Inflammatory macrophage treated with lipopolysaccharide for 4 hours (primary cell): ENCODE data around the gene OXA1L.
"Not testable (repeated sequence)": the region's sequence is repeated elsewhere in the genome, so short reads cannot be mapped to it uniquely, and the experiment has no call there.

Experiments
- DNase-seq: peaks from one replicate; pipeline ENCODE4 v3.0.0-alpha.2; 2020

OXA1L gene

GRCh38 chr14:22766457-22767322 is at the start of gene OXA1L:
Gene OXA1L, plus strand, starts transcription at chr14:22766688. Its CDS starts 14 bp downstream, at chr14:22766702.
- peak; percentile 98 for DNase-seq

GRCh38 chr14:22718091-22718490 is 48.4 kb upstream of the OXA1L start:
- DNase-seq, result no peak

DNA sequence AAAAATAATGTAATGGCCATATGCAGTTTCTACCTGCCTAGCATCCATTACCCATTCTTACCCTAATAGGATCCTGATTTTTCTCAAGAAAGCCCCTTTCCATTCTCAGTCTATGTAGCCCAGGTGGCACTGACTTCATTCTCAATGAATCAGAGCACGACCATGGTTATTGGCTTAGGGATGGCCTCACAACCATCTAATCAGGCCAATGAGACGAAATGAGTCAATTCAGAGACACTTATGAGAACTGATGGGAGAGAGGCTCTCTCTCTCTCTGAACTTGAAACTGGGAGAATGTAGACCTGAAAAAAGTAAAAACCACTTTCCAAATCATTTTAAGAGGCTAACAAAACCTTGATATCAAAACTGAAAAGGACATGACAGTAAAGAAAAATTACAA is 45.3 kb upstream of the OXA1L start:
- no peak for DNase-seq

- no peak for DNase-seq
Observed at GRCh38 chr14:22723815-22724214, 42.7 kb upstream of the OXA1L start.

GRCh38 chr14:22724847-22725246 is 41.6 kb upstream of the OXA1L start:
- DNase-seq, result not testable (repeated sequence)

DNA sequence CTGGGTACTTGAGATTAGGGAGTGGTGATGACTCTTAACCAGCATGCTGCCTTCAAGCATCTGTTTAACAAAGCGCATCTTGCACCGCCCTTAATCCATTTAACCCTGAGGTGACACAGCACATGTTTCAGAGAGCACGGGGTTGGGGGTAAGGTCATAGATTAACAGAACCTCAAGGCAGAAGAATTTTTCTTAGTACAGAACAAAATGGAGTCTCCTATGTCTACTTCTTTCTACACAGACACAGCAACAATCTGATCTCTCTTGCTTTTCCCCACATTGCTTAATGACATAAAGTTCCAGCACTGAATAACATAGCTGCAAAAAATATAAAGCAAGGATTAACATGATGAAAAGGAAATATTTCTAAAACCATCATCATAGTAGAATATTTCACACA is 41.1 kb upstream of the OXA1L start:
- DNase-seq, result not testable (repeated sequence)

DNA sequence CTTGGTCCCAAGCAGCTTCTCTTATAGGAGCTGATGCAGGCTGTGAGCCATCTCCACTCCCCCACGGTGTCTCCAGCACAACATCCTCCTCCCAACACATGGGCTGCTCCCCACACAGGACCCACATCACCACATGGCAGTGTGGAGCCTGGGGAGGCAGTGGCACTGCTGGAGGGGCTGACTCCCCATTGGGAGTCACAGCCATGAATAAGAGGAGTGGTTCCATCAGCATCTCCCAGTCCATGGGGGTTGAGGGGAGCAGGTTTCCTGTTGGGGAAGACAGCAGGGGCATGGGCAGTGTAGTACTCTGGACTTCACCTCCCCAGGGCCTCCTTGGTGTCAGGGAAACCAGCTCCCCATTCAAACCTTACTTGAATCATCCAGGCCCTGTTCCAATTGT is 40.5 kb upstream of the OXA1L start:
- no peak for DNase-seq

GRCh38 chr14:22732062-22732461 is 34.4 kb upstream of the OXA1L start:
- DNase-seq, result not testable (repeated sequence)

DNA sequence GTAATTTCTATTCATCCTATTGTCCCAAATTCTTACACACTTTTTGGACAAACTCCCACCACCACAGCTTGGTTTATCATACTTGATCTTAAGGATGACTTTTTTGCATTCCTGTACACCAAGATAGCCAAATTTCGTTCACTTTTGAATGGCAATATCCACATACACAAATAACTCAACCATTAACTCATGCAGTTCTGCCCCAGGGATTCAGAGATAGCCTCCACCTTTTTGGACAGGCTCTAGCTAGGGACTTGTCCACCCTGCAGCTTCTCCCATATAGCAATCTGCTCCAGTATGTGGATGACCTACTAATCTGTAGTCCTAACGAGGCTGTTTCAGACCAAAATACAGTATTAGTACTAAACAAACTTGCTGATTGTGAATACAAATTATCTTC is 32.7 kb upstream of the OXA1L start:
- DNase-seq, result no peak

GRCh38 chr14:22735096-22735495 is 31.4 kb upstream of the OXA1L start:
- DNase-seq, result no peak

- not testable (repeated sequence) for DNase-seq
Observed at GRCh38 chr14:22736384-22736783, 30.1 kb upstream of the OXA1L start.

GRCh38 chr14:22737052-22737451 is 29.4 kb upstream of the OXA1L start:
- peak; percentile 75 for DNase-seq

DNA sequence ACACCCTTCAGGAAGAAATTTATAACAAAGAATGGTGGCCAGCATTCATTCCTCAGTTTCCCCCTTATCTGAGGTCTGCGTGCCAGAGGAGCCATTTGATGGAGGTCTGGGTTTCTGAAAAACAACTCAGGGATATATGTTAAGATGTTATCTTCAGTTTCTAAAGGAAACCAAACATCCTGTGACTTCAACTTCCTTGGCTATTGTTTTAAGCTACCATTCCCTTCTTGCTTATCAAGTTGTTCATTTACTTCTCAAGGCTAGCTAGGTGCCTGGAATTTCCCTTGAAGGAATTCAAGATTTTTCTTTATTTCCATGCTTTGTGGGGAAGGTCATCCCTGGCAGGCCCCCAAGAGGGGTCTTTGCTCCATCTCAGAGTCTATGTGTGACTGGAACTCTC is 27.1 kb upstream of the OXA1L start:
- DNase-seq, result no peak

GRCh38 chr14:22740020-22740419 is 26.5 kb upstream of the OXA1L start:
- DNase-seq, result no peak

GRCh38 chr14:22747769-22748168 is 18.7 kb upstream of the OXA1L start:
- DNase-seq, result no peak

DNA sequence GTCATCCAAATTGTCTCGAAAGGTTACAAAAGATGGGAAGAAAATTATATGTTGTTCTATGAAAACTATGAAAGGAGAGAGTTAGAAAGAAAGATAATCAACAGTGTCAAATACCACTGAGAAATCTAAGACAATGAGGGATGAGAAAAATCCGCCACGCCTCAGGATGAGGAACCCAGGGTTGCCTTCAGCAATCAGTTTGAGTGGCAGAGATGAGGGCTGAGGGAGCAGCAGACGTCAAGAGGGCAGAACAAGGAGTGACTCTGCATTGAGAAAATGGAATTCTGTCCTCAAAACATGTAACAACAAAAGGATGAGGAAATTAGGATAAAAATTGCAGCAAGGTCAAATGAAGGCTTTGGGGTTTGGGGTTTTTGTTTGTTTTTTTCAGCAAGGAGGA is 18.3 kb upstream of the OXA1L start:
- peak; percentile 13 for DNase-seq

DNA sequence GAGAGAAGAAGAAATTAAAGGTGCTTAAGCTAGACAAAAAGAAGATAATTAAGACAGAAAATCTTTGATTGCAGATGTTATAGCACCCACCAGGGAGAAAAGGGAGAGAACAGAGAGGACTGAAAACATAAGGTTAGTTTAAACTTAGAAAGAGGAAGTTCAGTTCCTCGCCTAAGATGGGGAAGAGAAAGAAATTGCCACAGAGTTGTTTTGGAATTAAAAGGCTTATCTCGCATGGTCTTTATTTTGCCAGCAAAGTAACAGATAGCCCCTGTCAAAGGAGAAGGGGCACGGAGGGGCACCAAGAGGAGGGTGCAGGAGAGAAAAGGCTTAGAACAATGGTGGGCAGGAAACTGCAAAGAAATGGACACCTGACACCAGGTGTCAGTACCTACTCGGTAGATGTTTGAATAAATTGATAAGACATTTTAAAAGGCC is 17.8 kb upstream of the OXA1L start:
- peak; percentile 31 for DNase-seq

DNA sequence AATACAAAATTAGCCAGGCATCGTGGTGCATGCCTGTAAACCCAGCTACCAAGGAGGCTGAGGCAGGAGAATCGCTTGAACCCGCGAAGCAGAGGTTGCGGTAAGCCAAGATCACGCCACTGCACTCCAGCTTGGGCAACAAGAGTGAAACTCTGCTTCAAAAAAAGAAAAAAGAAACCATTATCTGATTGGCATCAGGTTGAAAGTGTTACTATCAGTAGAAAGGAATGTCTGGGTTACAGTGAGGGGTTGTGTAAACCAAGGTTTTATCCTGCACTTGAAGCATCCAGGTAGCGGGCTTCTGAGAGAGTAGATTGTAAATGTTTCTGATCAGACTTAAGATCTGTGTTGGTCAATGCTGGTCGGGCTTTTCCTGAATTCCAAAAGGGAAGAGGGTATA is 14.1 kb upstream of the OXA1L start:
- DNase-seq, result no peak

- peak; percentile 72 for DNase-seq
Observed at GRCh38 chr14:22753586-22753985, 12.9 kb upstream of the OXA1L start.

GRCh38 chr14:22757972-22758650 is 8.4 kb upstream of the OXA1L start:
- DNase-seq, result not testable (repeated sequence)

DNA sequence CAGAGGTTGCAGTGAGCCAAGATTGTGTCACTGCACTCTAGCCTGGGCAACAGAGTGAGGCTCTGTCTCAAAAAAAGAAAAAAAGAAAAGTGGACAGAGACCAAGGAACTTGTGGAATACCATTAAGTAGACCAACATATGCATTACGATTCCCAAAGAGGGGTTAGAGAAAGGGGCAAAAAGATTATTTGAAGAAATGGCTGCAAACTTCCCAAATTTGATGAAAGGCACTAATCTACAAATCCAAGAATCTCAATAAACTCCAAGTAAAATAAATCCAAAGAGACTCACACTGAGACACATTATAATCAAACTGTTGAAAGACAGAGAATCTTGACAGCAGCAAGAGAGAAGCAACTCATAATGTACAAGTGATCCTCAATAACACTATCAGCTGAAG is 4.8 kb upstream of the OXA1L start:
- DNase-seq, result no peak

DNA sequence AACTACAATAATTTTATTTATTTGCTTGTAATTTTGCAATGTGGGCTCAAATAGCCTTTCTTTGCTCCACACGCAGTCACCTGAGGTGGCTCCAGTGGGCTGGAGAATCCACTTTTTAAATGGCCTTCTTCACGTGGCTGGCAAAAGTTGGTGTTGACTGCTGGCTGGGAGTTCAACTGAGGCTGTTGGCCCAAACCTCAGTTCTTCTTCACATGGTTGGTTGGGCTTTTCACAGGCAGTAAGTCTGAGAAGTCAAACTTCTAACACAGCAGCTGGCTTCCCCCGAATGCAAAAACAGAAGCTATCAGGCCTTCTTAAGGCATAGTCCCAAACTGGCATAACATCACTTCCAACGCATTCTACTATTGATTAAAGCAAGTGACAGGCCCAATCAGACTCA is 2.1 kb upstream of the OXA1L start:
- DNase-seq, result no peak

DNA sequence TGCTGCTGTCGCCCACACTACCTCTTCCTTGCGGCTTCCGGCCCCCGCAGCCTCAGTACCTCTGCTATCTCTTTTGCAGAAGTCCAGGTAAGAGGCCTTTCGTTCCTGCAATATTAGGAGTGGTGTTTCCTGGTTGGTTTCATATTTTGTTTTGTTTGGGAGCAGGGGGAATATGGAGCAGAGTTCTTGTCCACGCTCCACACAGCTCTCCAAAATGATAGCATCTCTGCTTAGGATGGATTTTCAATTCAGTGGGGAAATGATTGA is 768 bp downstream of the OXA1L start:
- no peak for DNase-seq

GRCh38 chr14:22768947-22769346 is 2.5 kb downstream of the OXA1L start:
- DNase-seq, result no peak

DNA sequence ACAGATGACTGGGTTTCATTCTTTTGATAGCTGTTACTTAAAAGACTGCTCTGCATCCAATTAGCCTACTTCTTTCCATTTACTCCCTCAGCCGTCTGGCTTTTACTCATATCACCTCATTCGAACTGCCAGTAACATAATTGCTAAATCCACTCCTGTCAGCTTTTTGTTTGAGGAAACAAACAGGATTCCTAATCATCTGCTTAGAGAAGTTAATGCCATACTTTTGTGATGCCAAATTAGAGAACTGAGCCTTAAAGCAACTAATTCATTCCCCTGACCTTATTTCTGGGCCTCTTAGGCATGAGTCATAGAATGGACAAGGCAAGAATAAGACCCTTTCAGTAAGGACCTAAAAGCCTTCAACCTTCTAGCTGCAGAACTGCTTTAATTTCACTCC is 2.9 kb downstream of the OXA1L start:
- peak; percentile 59 for DNase-seq
